Measurements from ENCODE around the gene CWC25. TPM values are rescaled to one million over a fixed set of nuclear protein-coding genes. Genes with fewer than 3 reads are reported as not detected.
A peak's percentile ranks its signal among the peaks of the same experiment; 100 is the strongest.

The CWC25 gene
- total and polyA plus RNA-seq, 2 of the 13 experiments (the other 11 are each of a cell fraction or from before 2014, with no cell fraction given) = 15.6 to 22.7 TPM

- TF ChIP-seq HMGXB4 (CRISPR knock-in tag; IDR thresholded peaks at IDR 0.05; ENCODE audit: borderline replicate concordance in 1 of 2, low read depth in 1 of 2) (peak; percentile 100), TFAP4 (IDR thresholded peaks at IDR 0.05; ENCODE audit: borderline replicate concordance, low read depth) (peak; percentile 59; the same call in 1 of the 2 replicates), FOSL2 (CRISPR knock-in tag; IDR thresholded peaks at IDR 0.05) (peak; percentile 48; the same call in 1 of the 2 replicates), FOXA3 (CRISPR knock-in tag; IDR thresholded peaks at IDR 0.05) (peak; percentile 56), SPEN (CRISPR knock-in tag; IDR thresholded peaks at IDR 0.05; ENCODE audit: low read depth) (0 out of 2 replicates have a peak, but pooled peaks have one; percentile 10), SP4 (CRISPR knock-in tag; IDR thresholded peaks at IDR 0.05) (0 out of 2 replicates have a peak, but pooled peaks have one; percentile 10), KLF16 (CRISPR knock-in tag; IDR thresholded peaks at IDR 0.05) (peak in 1 of 2 experiments; percentile 91; a peak in 2 of 4 replicates), ZNF615 (CRISPR knock-in tag; IDR thresholded peaks at IDR 0.05; ENCODE audit: borderline replicate concordance) (peak; percentile 61; the same call in 1 of the 2 replicates), ZNF12 (CRISPR knock-in tag; IDR thresholded peaks at IDR 0.05) (peak; percentile 89), CEBPB (IDR thresholded peaks at IDR 0.05; ENCODE audit: borderline replicate concordance, low read depth, low read length) (peak; percentile 40), DRAP1 (CRISPR knock-in tag; IDR thresholded peaks at IDR 0.05) (peak; percentile 36; the same call in 1 of the 2 replicates), ZNF225 (CRISPR knock-in tag; IDR thresholded peaks at IDR 0.05) (no peak), GATAD2A (CRISPR knock-in tag; IDR thresholded peaks at IDR 0.05) (peak; percentile 90), RNF2 (conservative IDR thresholded peaks at IDR 0.05; ENCODE audit: low read depth) (no peak), SP5 (CRISPR knock-in tag; IDR thresholded peaks at IDR 0.05; ENCODE audit: borderline replicate concordance, low read depth) (peak; percentile 36), FOXJ3 (CRISPR knock-in tag; IDR thresholded peaks at IDR 0.05; ENCODE audit: borderline replicate concordance) (peak; percentile 68), ZNF781 (CRISPR knock-in tag; IDR thresholded peaks at IDR 0.05; ENCODE audit: borderline replicate concordance, not compliant biosample characterization) (peak; percentile 69), NR2F1 (CRISPR knock-in tag; IDR thresholded peaks at IDR 0.05) (0 out of 4 replicates have a peak, but pooled peaks of 1 of the 2 experiments have one; percentile 47)
- TF ChIP-seq, protein P1, sequence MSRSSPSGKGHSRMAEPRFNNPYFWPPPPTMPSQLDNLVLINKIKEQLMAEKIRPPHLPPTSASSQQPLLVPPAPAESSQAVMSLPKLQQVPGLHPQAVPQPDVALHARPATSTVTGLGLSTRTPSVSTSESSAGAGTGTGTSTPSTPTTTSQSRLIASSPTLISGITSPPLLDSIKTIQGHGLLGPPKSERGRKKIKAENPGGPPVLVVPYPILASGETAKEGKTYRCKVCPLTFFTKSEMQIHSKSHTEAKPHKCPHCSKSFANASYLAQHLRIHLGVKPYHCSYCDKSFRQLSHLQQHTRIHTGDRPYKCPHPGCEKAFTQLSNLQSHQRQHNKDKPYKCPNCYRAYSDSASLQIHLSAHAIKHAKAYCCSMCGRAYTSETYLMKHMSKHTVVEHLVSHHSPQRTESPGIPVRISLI (CRISPR knock-in tag; IDR thresholded peaks at IDR 0.05; ENCODE audit: borderline replicate concordance) = peak; percentile 16; the same call in 1 of the 2 replicates
- TF ChIP-seq, protein P2, sequence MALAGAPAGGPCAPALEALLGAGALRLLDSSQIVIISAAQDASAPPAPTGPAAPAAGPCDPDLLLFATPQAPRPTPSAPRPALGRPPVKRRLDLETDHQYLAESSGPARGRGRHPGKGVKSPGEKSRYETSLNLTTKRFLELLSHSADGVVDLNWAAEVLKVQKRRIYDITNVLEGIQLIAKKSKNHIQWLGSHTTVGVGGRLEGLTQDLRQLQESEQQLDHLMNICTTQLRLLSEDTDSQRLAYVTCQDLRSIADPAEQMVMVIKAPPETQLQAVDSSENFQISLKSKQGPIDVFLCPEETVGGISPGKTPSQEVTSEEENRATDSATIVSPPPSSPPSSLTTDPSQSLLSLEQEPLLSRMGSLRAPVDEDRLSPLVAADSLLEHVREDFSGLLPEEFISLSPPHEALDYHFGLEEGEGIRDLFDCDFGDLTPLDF (CRISPR knock-in tag; IDR thresholded peaks at IDR 0.05) = no peak
- TF ChIP-seq, protein P3, sequence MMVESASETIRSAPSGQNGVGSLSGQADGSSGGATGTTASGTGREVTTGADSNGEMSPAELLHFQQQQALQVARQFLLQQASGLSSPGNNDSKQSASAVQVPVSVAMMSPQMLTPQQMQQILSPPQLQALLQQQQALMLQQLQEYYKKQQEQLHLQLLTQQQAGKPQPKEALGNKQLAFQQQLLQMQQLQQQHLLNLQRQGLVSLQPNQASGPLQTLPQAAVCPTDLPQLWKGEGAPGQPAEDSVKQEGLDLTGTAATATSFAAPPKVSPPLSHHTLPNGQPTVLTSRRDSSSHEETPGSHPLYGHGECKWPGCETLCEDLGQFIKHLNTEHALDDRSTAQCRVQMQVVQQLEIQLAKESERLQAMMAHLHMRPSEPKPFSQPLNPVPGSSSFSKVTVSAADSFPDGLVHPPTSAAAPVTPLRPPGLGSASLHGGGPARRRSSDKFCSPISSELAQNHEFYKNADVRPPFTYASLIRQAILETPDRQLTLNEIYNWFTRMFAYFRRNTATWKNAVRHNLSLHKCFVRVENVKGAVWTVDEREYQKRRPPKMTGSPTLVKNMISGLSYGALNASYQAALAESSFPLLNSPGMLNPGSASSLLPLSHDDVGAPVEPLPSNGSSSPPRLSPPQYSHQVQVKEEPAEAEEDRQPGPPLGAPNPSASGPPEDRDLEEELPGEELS (CRISPR knock-in tag; IDR thresholded peaks at IDR 0.05) = peak; percentile 24; the same call in 1 of the 2 replicates
Observed at GRCh38 chr17:38868817-38869525, 43.9 kb upstream of the CWC25 start (continued).

Measured in HepG2 (cell line).